Mesendoderm (in vitro differentiated cells): ENCODE measurements around the gene AGRN.
"Not testable (repeated sequence)": the region's sequence is repeated elsewhere in the genome, so short reads cannot be mapped to it uniquely, and the experiment has no call there.

Source experiments
- DNase-seq: peaks from one replicate; pipeline ENCODE4 v3.0.0; 2013
- H2AK5ac ChIP-seq: 2 replicates; pipeline ENCODE4 v1.6.1; 2013; ENCODE audit warnings: low read length, inconsistent platforms
- H2BK120ac ChIP-seq: 2 replicates; pipeline ENCODE4 v1.6.1; 2013; ENCODE audit warnings: low read depth, mild to moderate bottlenecking, low read length, moderate library complexity, mixed read lengths
- H2BK15ac ChIP-seq: replicated peaks from 2 replicates; pipeline ENCODE4 v1.6.1; 2013; ENCODE audit warnings: low read depth, mild to moderate bottlenecking, moderate library complexity
- H2BK5ac ChIP-seq: 2 replicates; pipeline ENCODE4 v1.6.1; 2013; ENCODE audit warnings: low read length, inconsistent platforms
- H3K18ac ChIP-seq: 2 replicates; pipeline ENCODE4 v1.6.1; 2013; ENCODE audit warnings: mild to moderate bottlenecking, low read length, mixed read lengths
- H3K23ac ChIP-seq: one replicate; pipeline ENCODE4 v1.6.1; 2013; ENCODE audit warnings: low read length
- H3K27ac ChIP-seq: 2 replicates; pipeline ENCODE4 v1.5.1; 2013; ENCODE audit warnings: low read depth, mild to moderate bottlenecking, inconsistent platforms, low read length, moderate library complexity
- H3K27me3 ChIP-seq: 2 replicates; pipeline ENCODE4 v1.6.1; 2013; ENCODE audit warnings: low read length, control low read depth, mild to moderate bottlenecking, inconsistent platforms; ENCODE audit not compliant: insufficient read depth, poor library complexity
- H3K36me3 ChIP-seq: 2 replicates; pipeline ENCODE4 v1.6.1; 2013; ENCODE audit warnings: low read length, inconsistent platforms; ENCODE audit not compliant: control insufficient read depth, insufficient read depth
- H3K4ac ChIP-seq: one replicate; pipeline ENCODE4 v1.6.1; 2013; ENCODE audit warnings: low read depth, mild to moderate bottlenecking, low read length, moderate library complexity
- H3K4me1 ChIP-seq: 2 replicates; pipeline ENCODE4 v1.6.1; 2013; ENCODE audit warnings: low read depth, low read length, inconsistent platforms; ENCODE audit not compliant: control insufficient read depth
- H3K4me2 ChIP-seq: 2 replicates; pipeline ENCODE4 v1.6.1; 2013; ENCODE audit warnings: low read length
- H3K4me3 ChIP-seq: 2 replicates; pipeline ENCODE4 v1.5.1; 2013; ENCODE audit warnings: mild to moderate bottlenecking, low read length
- H3K56ac ChIP-seq: one replicate; pipeline ENCODE4 v1.6.1; 2013; ENCODE audit warnings: low read length
- H3K79me1 ChIP-seq: 2 replicates; pipeline ENCODE4 v1.6.1; 2013; ENCODE audit warnings: low read length, inconsistent platforms
- H3K79me2 ChIP-seq: 2 replicates; pipeline ENCODE4 v1.6.1; 2013; ENCODE audit warnings: mild to moderate bottlenecking, low read length; ENCODE audit not compliant: control insufficient read depth, insufficient read depth
- H3K9ac ChIP-seq: 2 replicates; pipeline ENCODE4 v1.6.1; 2013; ENCODE audit warnings: low read length, inconsistent platforms
- H4K5ac ChIP-seq: one replicate; pipeline ENCODE4 v1.6.1; 2013; ENCODE audit warnings: low read length
- H4K8ac ChIP-seq: one replicate; pipeline ENCODE4 v1.6.1; 2013; ENCODE audit warnings: low read depth, mild to moderate bottlenecking, control low read depth, low read length, moderate library complexity
- WGBS: extraction: QIAGEN DNeasy Blood & Tissue Kit; methylation state at CpG from one replicate; pipeline ENCODE4 v1.1.7; 2013; ENCODE audit warnings: low lambda C conversion rate, missing lambda C conversion rate; ENCODE audit not compliant: insufficient coverage; ENCODE audit errors: extremely low coverage; 5-methylcytosine and 5-hydroxymethylcytosine counted together

The AGRN gene

GRCh38 chr1:1055841-1056736 is 36.2 kb downstream of the AGRN start:
- H3K9ac ChIP-seq = no peak overlapping the region
- no peak overlapping the region for H3K56ac ChIP-seq
- no peaks in the 10 kb centered on the region for H3K79me1 ChIP-seq
- no peak overlapping the region for H2BK15ac ChIP-seq
- no peak overlapping the region for H2AK5ac ChIP-seq
- no peak overlapping the region for H2BK120ac ChIP-seq
- H4K8ac ChIP-seq = no peak overlapping the region
- H3K27ac ChIP-seq = no peak overlapping the region
- peaks cover 5% of the 10 kb centered on the region for H3K27me3 ChIP-seq
- peaks cover 4% of the 10 kb centered on the region for H3K36me3 ChIP-seq
- H3K79me2 ChIP-seq = no peaks in the 10 kb centered on the region
- H3K18ac ChIP-seq = no peak overlapping the region
- no peak overlapping the region for H2BK5ac ChIP-seq
- H3K4me3 ChIP-seq = no peak overlapping the region
- no peak for DNase-seq
- H4K5ac ChIP-seq = no peak overlapping the region
- WGBS = no CpG with 5 or more reads among the region's 50 CpGs
- H3K4ac ChIP-seq = no peak overlapping the region
- no peak overlapping the region for H3K4me2 ChIP-seq
- H3K23ac ChIP-seq = no peak overlapping the region
- H3K4me1 ChIP-seq = no peaks in the 10 kb centered on the region

- H3K27ac ChIP-seq, H3K27me3 ChIP-seq, H3K18ac ChIP-seq, H2AK5ac ChIP-seq, H2BK5ac ChIP-seq, H3K79me2 ChIP-seq, H3K9ac ChIP-seq, H3K4ac ChIP-seq, H3K23ac ChIP-seq, H3K36me3 ChIP-seq, H3K4me3 ChIP-seq, H3K4me1 ChIP-seq, H4K5ac ChIP-seq, H3K4me2 ChIP-seq, H3K56ac ChIP-seq, H3K79me1 ChIP-seq, H2BK15ac ChIP-seq, DNase-seq, H4K8ac ChIP-seq, H2BK120ac ChIP-seq: not testable (repeated sequence)
- no CpG with 5 or more reads among the region's 15 CpGs for WGBS
These were observed 37.8 kb downstream of the AGRN start for GRCh38 chr1:1057769-1058087.

- no peak overlapping the region for H3K4me2 ChIP-seq
- no peak overlapping the region for H2BK5ac ChIP-seq
- H2AK5ac ChIP-seq = no peak overlapping the region
- DNase-seq = no peak
- no peak overlapping the region for H3K56ac ChIP-seq
- no peak overlapping the region for H4K8ac ChIP-seq
- no peak overlapping the region for H3K23ac ChIP-seq
- H3K9ac ChIP-seq = no peak overlapping the region
- no peak overlapping the region for H2BK15ac ChIP-seq
- no CpG with 5 or more reads among the region's 24 CpGs for WGBS
- H3K18ac ChIP-seq = no peak overlapping the region
- no peaks in the 10 kb centered on the region for H3K36me3 ChIP-seq
- no peak overlapping the region for H2BK120ac ChIP-seq
- no peak overlapping the region for H3K4ac ChIP-seq
- no peaks in the 10 kb centered on the region for H3K79me2 ChIP-seq
- H3K4me3 ChIP-seq = no peak overlapping the region
- H3K79me1 ChIP-seq = no peaks in the 10 kb centered on the region
- H4K5ac ChIP-seq = no peak overlapping the region
- peaks cover 5% of the 10 kb centered on the region for H3K27me3 ChIP-seq
- no peak overlapping the region for H3K27ac ChIP-seq
- H3K4me1 ChIP-seq = no peaks in the 10 kb centered on the region
These were observed 38.4 kb downstream of the AGRN start for GRCh38 chr1:1058088-1058905.

GRCh38 chr1:1058921-1059493 is 39.1 kb downstream of the AGRN start:
- no peaks in the 10 kb centered on the region for H3K79me1 ChIP-seq
- no peak overlapping the region for H2BK120ac ChIP-seq
- peaks cover 5% of the 10 kb centered on the region for H3K27me3 ChIP-seq
- H2BK15ac ChIP-seq = no peak overlapping the region
- H2BK5ac ChIP-seq = no peak overlapping the region
- H4K5ac ChIP-seq = no peak overlapping the region
- H3K4me2 ChIP-seq = peak overlapping the region; percentile 80
- H3K4me3 ChIP-seq = no peak overlapping the region
- peak overlapping the region; percentile 31 for H3K18ac ChIP-seq
- H2AK5ac ChIP-seq = no peak overlapping the region
- no peak overlapping the region for H3K23ac ChIP-seq
- H3K4me1 ChIP-seq = no peaks in the 10 kb centered on the region
- H3K36me3 ChIP-seq = no peaks in the 10 kb centered on the region
- H3K4ac ChIP-seq = no peak overlapping the region
- no peak overlapping the region for H3K27ac ChIP-seq
- DNase-seq = peak; percentile 42
- peak overlapping the region; percentile 67 for H3K56ac ChIP-seq
- no CpG with 5 or more reads among the region's 48 CpGs for WGBS
- H3K79me2 ChIP-seq = no peaks in the 10 kb centered on the region
- H3K9ac ChIP-seq = peak overlapping the region; percentile 64
- no peak overlapping the region for H4K8ac ChIP-seq

GRCh38 chr1:1059494-1060280 is 39.8 kb downstream of the AGRN start:
- H3K9ac ChIP-seq = peak overlapping the region; percentile 51
- peaks cover 5% of the 10 kb centered on the region for H3K27me3 ChIP-seq
- no peak overlapping the region for H2BK5ac ChIP-seq
- no peak overlapping the region for H3K4ac ChIP-seq
- H3K23ac ChIP-seq = peak overlapping the region; percentile 83
- no peaks in the 10 kb centered on the region for H3K36me3 ChIP-seq
- peak; percentile 73 for DNase-seq
- peak overlapping the region; percentile 31 for H3K18ac ChIP-seq
- no peak overlapping the region for H2BK120ac ChIP-seq
- H3K4me1 ChIP-seq = no peaks in the 10 kb centered on the region
- H3K4me3 ChIP-seq = no peak overlapping the region
- H3K79me1 ChIP-seq = no peaks in the 10 kb centered on the region
- WGBS = no CpG with 5 or more reads among the region's 69 CpGs
- no peak overlapping the region for H2AK5ac ChIP-seq
- H3K4me2 ChIP-seq = peak overlapping the region; percentile 73
- no peaks in the 10 kb centered on the region for H3K79me2 ChIP-seq
- no peak overlapping the region for H2BK15ac ChIP-seq
- H4K5ac ChIP-seq = no peak overlapping the region
- H4K8ac ChIP-seq = no peak overlapping the region
- H3K56ac ChIP-seq = peak overlapping the region; percentile 70
- H3K27ac ChIP-seq = no peak overlapping the region
